Measurements from ENCODE around the gene SPOCK3. TPM values are rescaled to one million over a fixed set of nuclear protein-coding genes. Genes with fewer than 3 reads are reported as not detected.
"Not testable (repeated sequence)": the region's sequence is repeated elsewhere in the genome, so short reads cannot be mapped to it uniquely, and the experiment has no call there.

Gene SPOCK3
- total RNA-seq, 3 donors from 2014 or later, result not detected

GRCh38 chr4:166896254-166896653 lies 338.0 kb downstream of the SPOCK3 start:
- no peaks in the 10 kb centered on the region for H3K4me1 Mint-ChIP-seq (ENCODE audit: low read depth)
- H3K9me3 Mint-ChIP-seq, result peaks cover 10% of the 10 kb centered on the region
- H3K27me3 Mint-ChIP-seq (ENCODE audit: low read depth), result no peaks in the 10 kb centered on the region
- no peaks in the 10 kb centered on the region for H3K36me3 Mint-ChIP-seq (ENCODE audit: insufficient read depth)
- no peak overlapping the region for H3K4me3 Mint-ChIP-seq
- ATAC-seq (no peak), DNase-seq (no peak)

- DNase-seq, result no peak
- no peak overlapping the region for H3K4me3 Mint-ChIP-seq
Measured at GRCh38 chr4:166895771-166896170, 338.5 kb downstream of the SPOCK3 start.

DNA sequence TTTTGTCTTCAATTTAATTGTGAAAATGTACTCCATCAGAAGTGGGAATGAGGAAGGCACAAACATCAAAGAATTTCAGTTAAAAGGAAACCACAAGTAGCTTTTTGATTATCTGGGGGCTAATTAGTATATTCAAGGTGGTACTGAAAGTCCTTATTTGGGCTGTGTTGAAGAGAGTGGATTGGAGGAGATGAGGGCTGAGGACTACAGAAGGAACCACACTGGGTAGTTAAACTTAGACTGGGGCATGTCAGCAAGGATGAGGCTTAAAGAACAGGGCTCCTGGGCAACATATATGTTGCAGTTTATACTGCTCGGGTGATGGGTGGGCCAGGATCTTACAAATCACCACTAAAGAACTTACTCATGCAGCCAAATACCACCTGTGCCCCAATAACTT lies 346.8 kb downstream of the SPOCK3 start:
- H3K36me3 Mint-ChIP-seq (ENCODE audit: insufficient read depth), result no peaks in the 10 kb centered on the region

More at GRCh38 chr4:166895771-166896170, 338.5 kb downstream of the SPOCK3 start:
- H3K27me3 Mint-ChIP-seq (ENCODE audit: low read depth), result no peaks in the 10 kb centered on the region
- no peak for ATAC-seq
- no peaks in the 10 kb centered on the region for H3K4me1 Mint-ChIP-seq (ENCODE audit: low read depth)
- H3K9me3 Mint-ChIP-seq, result peaks cover 10% of the 10 kb centered on the region
- no peaks in the 10 kb centered on the region for H3K36me3 Mint-ChIP-seq (ENCODE audit: insufficient read depth)

GRCh38 chr4:166886718-166887117 lies 347.6 kb downstream of the SPOCK3 start:
- ATAC-seq (no peak), DNase-seq (no peak)
- Mint-ChIP-seq H3K36me3 (ENCODE audit: insufficient read depth) (no peaks in the 10 kb centered on the region), H3K27me3 (ENCODE audit: low read depth) (no peaks in the 10 kb centered on the region), H3K4me3 (no peak overlapping the region), H3K4me1 (ENCODE audit: low read depth) (no peaks in the 10 kb centered on the region), H3K9me3 (no peaks in the 10 kb centered on the region)

More for the DNA sequence above, 346.8 kb downstream of the SPOCK3 start:
- H3K9me3 Mint-ChIP-seq, result no peaks in the 10 kb centered on the region
- no peak for DNase-seq
- no peaks in the 10 kb centered on the region for H3K4me1 Mint-ChIP-seq (ENCODE audit: low read depth)
- no peak for ATAC-seq
- no peak overlapping the region for H3K4me3 Mint-ChIP-seq
- H3K27me3 Mint-ChIP-seq (ENCODE audit: low read depth), result no peaks in the 10 kb centered on the region

DNA sequence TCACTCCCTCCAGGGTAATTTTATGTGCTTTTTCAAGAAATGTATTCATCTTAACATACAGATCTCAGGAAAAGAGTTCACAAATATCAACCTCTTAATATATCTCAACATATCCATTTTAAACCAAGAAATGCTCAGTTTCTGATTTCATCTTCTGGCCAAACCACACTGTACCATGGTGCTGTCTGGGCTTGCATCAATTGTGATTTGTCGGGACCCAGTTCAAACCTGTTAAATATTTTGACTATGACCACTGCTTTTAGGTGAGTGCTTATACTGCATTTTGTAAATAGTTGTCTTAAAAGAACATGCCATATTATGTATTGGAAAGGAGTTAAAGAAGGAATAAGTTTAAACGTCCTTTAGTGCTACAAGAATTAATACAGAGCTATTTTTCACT lies 352.1 kb downstream of the SPOCK3 start:
- peaks cover 6% of the 10 kb centered on the region for H3K9me3 Mint-ChIP-seq
- no peaks in the 10 kb centered on the region for H3K4me1 Mint-ChIP-seq (ENCODE audit: low read depth)
- no peaks in the 10 kb centered on the region for H3K36me3 Mint-ChIP-seq (ENCODE audit: insufficient read depth)
- no peaks in the 10 kb centered on the region for H3K27me3 Mint-ChIP-seq (ENCODE audit: low read depth)
- ATAC-seq, result no peak
- DNase-seq, result no peak
- H3K4me3 Mint-ChIP-seq, result no peak overlapping the region

DNA sequence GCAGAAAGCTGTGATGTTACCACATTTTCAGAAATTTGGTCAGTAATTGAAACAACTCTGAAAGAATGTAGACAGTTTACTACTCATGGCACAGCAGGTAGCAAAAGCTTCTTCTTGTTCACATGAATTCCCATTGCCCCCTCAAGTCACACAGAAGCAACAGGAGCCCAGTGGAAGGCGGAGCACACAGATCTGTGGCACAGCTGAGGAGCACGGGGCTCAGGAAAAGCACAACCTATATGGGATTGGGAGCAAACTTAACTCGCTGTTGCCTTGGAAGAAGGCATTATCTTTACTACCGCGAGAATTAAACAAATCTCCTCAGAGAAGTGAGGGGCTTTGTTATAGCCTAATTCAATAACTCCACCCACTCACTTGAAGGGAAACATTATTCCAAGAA lies 358.5 kb downstream of the SPOCK3 start:
- no peak for DNase-seq
- Mint-ChIP-seq H3K9me3 (peaks cover 19% of the 10 kb centered on the region), H3K4me1 (ENCODE audit: low read depth) (no peaks in the 10 kb centered on the region), H3K36me3 (ENCODE audit: insufficient read depth) (no peaks in the 10 kb centered on the region), H3K27me3 (ENCODE audit: low read depth) (no peaks in the 10 kb centered on the region), H3K4me3 (no peak overlapping the region)
- no peak for ATAC-seq

DNA sequence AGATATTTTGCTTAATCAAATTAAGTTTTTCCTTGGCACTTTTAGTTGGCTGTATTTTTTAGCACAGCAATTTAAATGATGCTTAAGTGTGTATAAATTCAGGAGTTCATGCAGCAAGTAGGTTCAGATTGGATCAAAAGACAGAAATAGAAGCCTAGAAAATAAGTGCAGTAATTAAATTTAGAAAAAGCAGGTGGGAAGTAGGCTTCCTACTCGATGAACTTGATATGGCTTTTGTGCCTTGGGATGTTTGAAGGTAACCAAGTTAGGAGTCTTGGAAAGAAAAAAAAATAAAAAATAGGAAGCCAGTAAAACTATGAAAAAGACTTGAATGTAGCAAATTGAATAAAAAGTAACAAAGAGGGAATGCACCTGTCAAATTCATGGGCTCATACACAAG lies 372.3 kb downstream of the SPOCK3 start:
- no peak for ATAC-seq
- Mint-ChIP-seq H3K9me3 (peaks cover 14% of the 10 kb centered on the region), H3K4me3 (no peak overlapping the region), H3K36me3 (ENCODE audit: insufficient read depth) (no peaks in the 10 kb centered on the region), H3K4me1 (ENCODE audit: low read depth) (no peaks in the 10 kb centered on the region), H3K27me3 (ENCODE audit: low read depth) (no peaks in the 10 kb centered on the region)
- DNase-seq, result no peak

DNA sequence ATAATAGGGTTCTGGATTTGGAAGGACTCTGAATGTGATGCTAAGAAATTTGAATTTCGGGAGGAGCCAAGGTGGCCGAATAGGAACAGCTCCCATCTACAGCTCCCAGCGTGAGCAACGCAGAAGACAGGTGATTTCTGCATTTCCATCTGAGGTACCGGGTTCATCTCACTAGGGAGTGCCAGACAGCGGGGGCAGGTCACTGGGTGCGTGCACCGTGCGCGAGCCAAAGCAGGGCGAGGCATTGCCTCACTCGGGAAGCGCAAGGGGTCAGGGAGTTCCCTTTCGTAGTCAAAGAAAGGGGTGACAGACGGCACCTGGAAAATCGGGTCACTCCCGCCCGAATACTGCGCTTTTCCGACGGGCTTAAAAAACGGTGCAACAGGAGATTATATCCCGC lies 383.9 kb downstream of the SPOCK3 start:
- H3K4me3 Mint-ChIP-seq; H3K9me3 Mint-ChIP-seq; H3K27me3 Mint-ChIP-seq (ENCODE audit: low read depth); H3K36me3 Mint-ChIP-seq (ENCODE audit: insufficient read depth); DNase-seq; ATAC-seq; H3K4me1 Mint-ChIP-seq (ENCODE audit: low read depth): not testable (repeated sequence)

- no peaks in the 10 kb centered on the region for H3K4me1 Mint-ChIP-seq (ENCODE audit: low read depth)
- H3K4me3 Mint-ChIP-seq, result no peak overlapping the region
- ATAC-seq (no peak), DNase-seq (no peak)
- no peaks in the 10 kb centered on the region for H3K36me3 Mint-ChIP-seq (ENCODE audit: insufficient read depth)
- H3K27me3 Mint-ChIP-seq (ENCODE audit: low read depth), result no peaks in the 10 kb centered on the region
- peaks cover 7% of the 10 kb centered on the region for H3K9me3 Mint-ChIP-seq
Measured at GRCh38 chr4:166846939-166847338, 387.4 kb downstream of the SPOCK3 start.

- no peak for ATAC-seq
- H3K9me3 Mint-ChIP-seq, result peaks cover 9% of the 10 kb centered on the region
- H3K4me1 Mint-ChIP-seq (ENCODE audit: low read depth), result no peaks in the 10 kb centered on the region
- H3K4me3 Mint-ChIP-seq, result no peak overlapping the region
- no peaks in the 10 kb centered on the region for H3K36me3 Mint-ChIP-seq (ENCODE audit: insufficient read depth)
- no peak for DNase-seq
- no peaks in the 10 kb centered on the region for H3K27me3 Mint-ChIP-seq (ENCODE audit: low read depth)
Measured at GRCh38 chr4:166842795-166843261, 391.5 kb downstream of the SPOCK3 start.

DNA sequence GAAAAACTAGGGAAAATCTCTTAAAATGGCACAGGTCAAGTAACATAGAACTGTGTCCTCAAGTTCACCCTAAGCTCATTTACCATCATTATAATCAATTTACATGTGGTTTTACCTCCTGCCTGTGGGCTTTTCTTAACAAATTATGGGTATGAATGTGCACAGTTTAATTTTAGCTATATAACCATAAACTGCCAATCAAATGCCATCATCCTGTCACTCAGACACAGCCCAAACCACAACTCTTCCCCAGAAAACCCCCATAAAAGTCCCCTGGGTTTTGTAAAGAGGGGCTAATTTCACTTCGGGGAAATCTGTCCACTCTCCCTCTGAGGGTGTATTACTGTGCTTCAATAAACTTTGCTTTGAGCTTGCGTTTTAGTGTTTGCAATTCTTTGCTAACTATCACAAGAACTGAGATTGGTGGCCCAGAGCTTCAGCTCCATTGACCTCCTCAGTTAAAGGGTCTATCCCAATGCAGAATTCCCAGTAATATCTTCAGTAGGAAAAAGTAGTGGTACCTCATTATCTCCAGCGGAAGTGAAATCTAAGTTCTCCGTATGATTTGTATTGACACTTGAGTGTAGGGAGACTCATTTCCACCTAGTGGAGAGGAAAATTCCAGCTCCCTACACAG lies 394.6 kb downstream of the SPOCK3 start:
- no peaks in the 10 kb centered on the region for H3K4me1 Mint-ChIP-seq (ENCODE audit: low read depth)
- H3K9me3 Mint-ChIP-seq, result peaks cover 15% of the 10 kb centered on the region
- no peaks in the 10 kb centered on the region for H3K36me3 Mint-ChIP-seq (ENCODE audit: insufficient read depth)
- no peak for ATAC-seq
- DNase-seq, result no peak
- H3K27me3 Mint-ChIP-seq (ENCODE audit: low read depth), result no peaks in the 10 kb centered on the region
- H3K4me3 Mint-ChIP-seq, result no peak overlapping the region

- peaks cover 15% of the 10 kb centered on the region for H3K9me3 Mint-ChIP-seq
- DNase-seq, result no peak
- no peak overlapping the region for H3K4me3 Mint-ChIP-seq
- no peak for ATAC-seq
- H3K4me1 Mint-ChIP-seq (ENCODE audit: low read depth), result no peaks in the 10 kb centered on the region
- H3K27me3 Mint-ChIP-seq (ENCODE audit: low read depth), result no peaks in the 10 kb centered on the region
- no peaks in the 10 kb centered on the region for H3K36me3 Mint-ChIP-seq (ENCODE audit: insufficient read depth)
Measured at GRCh38 chr4:166838975-166839614, 395.2 kb downstream of the SPOCK3 start.

GRCh38 chr4:166836865-166837264 lies 397.4 kb downstream of the SPOCK3 start:
- H3K27me3 Mint-ChIP-seq (ENCODE audit: low read depth), result no peaks in the 10 kb centered on the region
- peaks cover 31% of the 10 kb centered on the region for H3K9me3 Mint-ChIP-seq
- H3K36me3 Mint-ChIP-seq (ENCODE audit: insufficient read depth), result no peaks in the 10 kb centered on the region

GRCh38 chr4:166827629-166828028 lies 406.7 kb downstream of the SPOCK3 start:
- Mint-ChIP-seq H3K9me3 (peaks cover 19% of the 10 kb centered on the region), H3K4me1 (ENCODE audit: low read depth) (no peaks in the 10 kb centered on the region), H3K27me3 (ENCODE audit: low read depth) (no peaks in the 10 kb centered on the region), H3K4me3 (no peak overlapping the region), H3K36me3 (ENCODE audit: insufficient read depth) (no peaks in the 10 kb centered on the region)
- DNase-seq (no peak), ATAC-seq (no peak)

More at GRCh38 chr4:166836865-166837264, 397.4 kb downstream of the SPOCK3 start:
- ATAC-seq, result no peak
- no peak for DNase-seq
- Mint-ChIP-seq H3K4me3 (no peak overlapping the region), H3K4me1 (ENCODE audit: low read depth) (no peaks in the 10 kb centered on the region)

DNA sequence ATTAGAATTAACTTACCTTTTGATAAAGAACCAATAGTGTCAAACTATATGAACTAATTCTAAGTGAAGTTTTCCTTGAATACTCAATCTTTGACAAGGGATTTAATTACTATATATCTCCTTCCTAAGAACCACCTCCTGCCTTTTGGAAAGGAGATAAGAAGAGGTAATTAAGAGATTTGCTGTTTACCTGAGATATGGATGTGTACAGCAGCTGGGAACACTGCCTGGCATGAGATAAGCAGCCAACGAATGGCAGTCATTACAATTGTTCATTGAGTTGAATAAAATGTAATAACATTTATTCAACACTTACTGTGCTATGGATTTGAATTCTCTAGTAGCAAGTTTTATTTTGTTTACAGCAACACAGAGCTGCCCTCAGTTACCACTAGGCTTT lies 407.1 kb downstream of the SPOCK3 start:
- Mint-ChIP-seq H3K4me1 (ENCODE audit: low read depth) (no peaks in the 10 kb centered on the region), H3K36me3 (ENCODE audit: insufficient read depth) (no peaks in the 10 kb centered on the region), H3K9me3 (peaks cover 16% of the 10 kb centered on the region), H3K27me3 (ENCODE audit: low read depth) (no peaks in the 10 kb centered on the region), H3K4me3 (no peak overlapping the region)
- ATAC-seq (no peak), DNase-seq (no peak)

All from activated T-cell treated with anti-CD3 and anti-CD28 coated beads, Interleukin-2, amount 50 U/mL, for 4 hours (primary cell).